ENCODE data around the gene PHYHD1.

DNA sequence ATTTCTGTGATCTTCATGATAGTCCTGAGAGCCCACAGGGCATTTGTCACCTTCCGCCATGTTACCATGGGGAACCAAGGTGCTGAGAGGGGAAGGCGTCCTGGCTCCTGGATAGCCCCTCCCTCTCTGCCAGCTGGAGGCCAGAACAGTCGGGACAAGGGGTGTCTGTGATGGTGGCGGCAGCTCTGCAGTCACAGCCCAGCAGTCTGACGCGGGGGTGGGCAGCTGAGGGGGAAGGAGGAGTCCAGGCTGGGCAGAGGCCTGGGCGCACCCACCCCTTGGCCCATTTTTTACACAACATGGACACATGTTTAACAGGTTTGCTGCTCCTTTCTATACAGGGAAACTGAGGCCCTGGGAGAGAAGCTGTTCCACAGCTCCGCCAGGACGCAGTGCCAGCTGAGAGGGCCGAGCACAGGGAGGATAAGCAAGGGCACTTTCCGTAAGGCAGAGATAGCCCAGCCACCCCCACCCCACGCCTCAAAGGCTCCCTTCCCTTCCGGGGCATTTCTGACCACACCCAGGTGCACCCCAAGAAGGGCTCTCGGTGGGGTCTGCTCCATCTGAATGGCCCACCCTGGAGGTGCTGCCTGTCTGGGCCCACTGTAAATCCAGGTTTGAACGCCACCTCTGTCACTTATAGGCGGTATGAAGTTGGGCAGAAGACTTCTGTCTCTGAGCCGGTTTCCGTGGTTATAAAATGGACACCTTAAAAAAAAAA, 21.8 kb upstream of the PHYHD1 start:
- TF ChIP-seq, protein P1, sequence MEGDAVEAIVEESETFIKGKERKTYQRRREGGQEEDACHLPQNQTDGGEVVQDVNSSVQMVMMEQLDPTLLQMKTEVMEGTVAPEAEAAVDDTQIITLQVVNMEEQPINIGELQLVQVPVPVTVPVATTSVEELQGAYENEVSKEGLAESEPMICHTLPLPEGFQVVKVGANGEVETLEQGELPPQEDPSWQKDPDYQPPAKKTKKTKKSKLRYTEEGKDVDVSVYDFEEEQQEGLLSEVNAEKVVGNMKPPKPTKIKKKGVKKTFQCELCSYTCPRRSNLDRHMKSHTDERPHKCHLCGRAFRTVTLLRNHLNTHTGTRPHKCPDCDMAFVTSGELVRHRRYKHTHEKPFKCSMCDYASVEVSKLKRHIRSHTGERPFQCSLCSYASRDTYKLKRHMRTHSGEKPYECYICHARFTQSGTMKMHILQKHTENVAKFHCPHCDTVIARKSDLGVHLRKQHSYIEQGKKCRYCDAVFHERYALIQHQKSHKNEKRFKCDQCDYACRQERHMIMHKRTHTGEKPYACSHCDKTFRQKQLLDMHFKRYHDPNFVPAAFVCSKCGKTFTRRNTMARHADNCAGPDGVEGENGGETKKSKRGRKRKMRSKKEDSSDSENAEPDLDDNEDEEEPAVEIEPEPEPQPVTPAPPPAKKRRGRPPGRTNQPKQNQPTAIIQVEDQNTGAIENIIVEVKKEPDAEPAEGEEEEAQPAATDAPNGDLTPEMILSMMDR (IDR thresholded peaks at IDR 0.05): no peak
- TF ChIP-seq POLR2A (IDR thresholded peaks at IDR 0.05): no peak
